ENCODE measurements around the gene CAMK1G. TPM values are rescaled to one million over a fixed set of nuclear protein-coding genes. Genes with fewer than 3 reads are reported as not detected.

CAMK1G gene
- total and polyA plus RNA-seq, 9 of the 15 experiments (the other 6 are each of a cell fraction or from before 2014, with no cell fraction given), result not detected

GRCh38 chr1:209651138-209651587 is 67.6 kb downstream of the CAMK1G start:
- ATAC-seq (peak; percentile 83), FAIRE-seq (peak; percentile 85), DNase-seq (ENCODE audit: extremely low read depth in 1 of 4, low spot score in 3 of 4) (peak; percentile 69 to 83 (median 75))
- H3K27ac ChIP-seq (ENCODE audit: extremely low read depth, low read depth, low read length), result peak overlapping the region; percentile 36; the same call in 1 of the 3 replicates
- H3K36me3 ChIP-seq (ENCODE audit: control insufficient read depth, insufficient read depth, low read length), result no peaks in the 10 kb centered on the region
- peak overlapping the region; percentile 80 for H2AFZ ChIP-seq (ENCODE audit: low read depth, low read length)
- H3K27me3 ChIP-seq (ENCODE audit: control insufficient read depth in 2 of 2, insufficient read depth in 2 of 2, low read length in 2 of 2), result peaks cover 0 to 4% of the 10 kb centered on the region in 2 experiments; a peak in 1 of 5 replicates
- H3K4me1 ChIP-seq (replicated peaks in 1 of 2; ENCODE audit: control insufficient read depth in 2 of 2, insufficient read depth in 2 of 2, low read length in 2 of 2), result peaks cover 47 to 68% of the 10 kb centered on the region in 2 experiments
- H3K9me1 ChIP-seq (ENCODE audit: control insufficient read depth, insufficient read depth, low read length), result no peaks in the 10 kb centered on the region
- no peak overlapping the region for H3K4me2 ChIP-seq (ENCODE audit: insufficient read depth, low read length)
- WGBS (ENCODE audit: insufficient coverage, low coverage, missing lambda C conversion rate), result 2% methylated on average over 5 of the region's 5 CpGs
- ChIA-PET CTCF (ENCODE audit: low intra/inter-chr PET ratio) (interaction anchor here (1.1 kb wide), 1 partner anchor 75 kb away, joined by 3 read pairs; no protein-coding TSS in a partner anchor), POLR2A (interaction anchor here (1.8 to 3.5 kb wide), 2 partner anchors 9 to 14 kb away, joined by 6 to 15 read pairs; no protein-coding TSS in a partner anchor)
- H4K20me1 ChIP-seq (replicated peaks; ENCODE audit: control insufficient read depth, insufficient read depth, low read length), result no peaks in the 10 kb centered on the region
- H3K4me3 ChIP-seq, result no peak overlapping the region
- in situ Hi-C loops (cut with MboI) (loop anchor here (10.0 kb wide), 1 partner anchor 1826 kb away; no protein-coding TSS in a partner anchor), intact Hi-C loops (cut with micrococcal nuclease) (no loop called here)
- H3K79me2 ChIP-seq (ENCODE audit: control insufficient read depth, insufficient read depth, low read length), result no peaks in the 10 kb centered on the region
- no peaks in the 10 kb centered on the region for H3K9me3 ChIP-seq (replicated peaks; ENCODE audit: control insufficient read depth, insufficient read depth, low read depth, low read length)
- BruUV-seq (replicated peaks), result no TSS peak
- H3K9ac ChIP-seq (ENCODE audit: insufficient read depth in 1 of 2, low read depth in 2 of 2, low read length in 2 of 2), result peak overlapping the region; percentile 7 to 44; a peak in 2 of 4 replicates
- TF ChIP-seq NFXL1 (CRISPR knock-in tag; IDR thresholded peaks at IDR 0.05) (no peak), PKNOX1 (IDR thresholded peaks at IDR 0.05) (peak; percentile 45), LEF1 (IDR thresholded peaks at IDR 0.05) (no peak), ATF3 (IDR thresholded peaks at IDR 0.05) (peak; percentile 86), ATF3 (CRISPR knock-in tag; conservative IDR thresholded peaks at IDR 0.05) (no peak), FOS (IDR thresholded peaks at IDR 0.05; ENCODE audit: extremely low read depth, insufficient read length) (peak; percentile 20), VEZF1 (CRISPR knock-in tag; IDR thresholded peaks at IDR 0.05) (peak; percentile 36; the same call in 1 of the 2 replicates), HMBOX1 (IDR thresholded peaks at IDR 0.05) (peak; percentile 41; the same call in 1 of the 2 replicates), CHCHD3 (CRISPR knock-in tag; IDR thresholded peaks at IDR 0.05) (no peak), CTBP1 (IDR thresholded peaks at IDR 0.05; ENCODE audit: borderline replicate concordance) (peak; percentile 27; the same call in 1 of the 2 replicates), KLF6 (CRISPR knock-in tag; IDR thresholded peaks at IDR 0.05; ENCODE audit: borderline replicate concordance) (no peak), ARID2 (IDR thresholded peaks at IDR 0.05) (no peak), ZNF583 (CRISPR knock-in tag; IDR thresholded peaks at IDR 0.05) (no peak), CBX5 (IDR thresholded peaks at IDR 0.05; ENCODE audit: borderline replicate concordance, low read depth) (no peak), CREBBP (IDR thresholded peaks at IDR 0.05; ENCODE audit: low read depth, low read length) (no peak), JUND (IDR thresholded peaks at IDR 0.05; ENCODE audit: borderline replicate concordance, low read depth, low read length) (peak; percentile 95), JUND (tag; IDR thresholded peaks at IDR 0.05; ENCODE audit: borderline replicate concordance, low read depth, low read length) (peak; percentile 92; the same call in 2 of the 3 replicates), NR4A1 (CRISPR knock-in tag; IDR thresholded peaks at IDR 0.05) (no peak), NR4A1 (tag; IDR thresholded peaks at IDR 0.05) (0 out of 2 replicates have a peak, but pooled peaks have one; percentile 37), CREB1 (IDR thresholded peaks at IDR 0.05) (no peak), CREB1 (CRISPR knock-in tag; IDR thresholded peaks at IDR 0.05) (peak; percentile 58; the same call in 1 of the 2 replicates)
